Kidney (tissue), 14 donors: ENCODE results near the gene SSPN. TPM values are rescaled to one million over a fixed set of nuclear protein-coding genes. Genes with fewer than 3 reads are reported as not detected.

Experiments used
- DNase-seq, 5 donors: peaks; one replicate each; pipeline ENCODE4 v3.0.0-alpha.2; 2013 to 2020
- FAIRE-seq: peaks from 2 replicates; lab custom pipeline; 2012; peaks lifted over from hg19 to GRCh38; lab: Jason Lieb, UNC
- H3K27ac ChIP-seq, 2 donors: one replicate each; pipeline ENCODE4 v1.7.0; 2013; ENCODE audit warnings: low read depth in 2 of 2, low read length in 2 of 2, inconsistent platforms in 1 of 2
- H3K27me3 ChIP-seq: one replicate; pipeline ENCODE4 v1.7.1; 2013; ENCODE audit warnings: low read length, inconsistent platforms; ENCODE audit not compliant: control insufficient read depth, insufficient read depth
- H3K36me3 ChIP-seq, 3 donors: one replicate each; pipeline versions ENCODE4 v1.7.0 to v1.7.1; 2013; ENCODE audit warnings: low read length in 3 of 3, control low read depth in 1 of 3, inconsistent platforms in 1 of 3; ENCODE audit not compliant: insufficient read depth in 3 of 3, control insufficient read depth in 2 of 3
- H3K4me1 ChIP-seq, 3 donors: one replicate each; pipeline versions ENCODE4 v1.7.0 to v1.7.1; 2013; ENCODE audit warnings: low read length in 3 of 3, inconsistent platforms in 1 of 3, low read depth in 1 of 3; ENCODE audit not compliant: control insufficient read depth in 2 of 3, insufficient read depth in 2 of 3
- H3K4me3 ChIP-seq, 3 donors: one replicate each; pipeline versions ENCODE4 v1.7.0 to v1.8.1; 2013; ENCODE audit warnings: low read length in 3 of 3, control low read depth in 1 of 3, inconsistent platforms in 1 of 3
- H3K9ac ChIP-seq, 3 donors: one replicate each; pipeline versions ENCODE4 v1.7.0 to v1.7.1; 2013; ENCODE audit warnings: low read length in 3 of 3, control low read depth in 1 of 3, inconsistent platforms in 1 of 3
- H3K9me3 ChIP-seq, 3 donors: one replicate each; pipeline versions ENCODE4 v1.7.0 to v1.7.1; 2013; ENCODE audit warnings: low read length in 3 of 3, control low read depth in 1 of 3, inconsistent platforms in 1 of 3; ENCODE audit not compliant: control insufficient read depth in 2 of 3, insufficient read depth in 1 of 3
- CTCF ChIP-seq: IDR thresholded peaks from 3 replicates; pipeline ENCODE4 v1.5.1; 2012; ENCODE audit warnings: mild to moderate bottlenecking, moderate library complexity, borderline replicate concordance; ENCODE audit not compliant: insufficient read depth; ENCODE audit errors: extremely low read depth
- intact Hi-C: fragments of 100-400 bp; cut with DNase I; formaldehyde crosslinking; loops from one replicate; pipeline ENCODE4 v1.11.1; 2022
- polyA plus RNA-seq: library from polyadenylated mRNA; stranded (reverse); fragments of 350-450 nt; fragmentation: Illumina TruSeq; extraction: RNeasy Lipid Tissue Mini Kit (QIAGEN cat#74804); gene quantifications from one replicate; pipeline ENCODE4 v1.2.3, GENCODE V29; 2014; ENCODE audit warnings: low read depth, low replicate concordance; ENCODE audit not compliant: insufficient read depth
- total RNA-seq: library from RNA; stranded (reverse); fragmentation: NEBNext Ultra II Directional; extraction: Animal tissue kit (Norgen Biotek cat#: 25700); gene quantifications from one replicate; pipeline ENCODE4 v1.2.1, GENCODE V29; 2021
- donor health status: control.
- donor health status: control.
- donor health status: control.
- donor health status: control.
- donor health status: control.
- donor health status: DM: yes; HTN: yes; CAD: no.
- donor health status: Normal renal cell carcinoma (clear cell type).

SSPN gene
- total and polyA plus RNA-seq, 2 donors from 2014 or later = 3.2 to 17.8 TPM

- H3K36me3 ChIP-seq = no peaks in the 10 kb centered on the region
- H3K4me1 ChIP-seq = no peaks in the 10 kb centered on the region
- FAIRE-seq (no peak), DNase-seq (no peak)
- H3K27me3 ChIP-seq = no peaks in the 10 kb centered on the region
- intact Hi-C loops = no loop called here
- no peak for TF ChIP-seq CTCF
- no peak overlapping the region for H3K27ac ChIP-seq
- H3K9ac ChIP-seq = no peak overlapping the region
- H3K9me3 ChIP-seq = no peaks in the 10 kb centered on the region
- H3K4me3 ChIP-seq = no peak overlapping the region
These were observed 15.5 kb upstream of the SSPN start for GRCh38 chr12:26179826-26180225.

- Histone ChIP-seq H3K4me1 (no peaks in the 10 kb centered on the region), H3K27ac (no peak overlapping the region), H3K9ac (no peak overlapping the region), H3K36me3 (no peaks in the 10 kb centered on the region), H3K4me3 (no peak overlapping the region), H3K9me3 (no peaks in the 10 kb centered on the region), H3K27me3 (no peaks in the 10 kb centered on the region)
- intact Hi-C loops = no loop called here
- DNase-seq (no peak), FAIRE-seq (no peak)
- no peak for TF ChIP-seq CTCF
These were observed 13.0 kb upstream of the SSPN start for GRCh38 chr12:26182377-26182776.

GRCh38 chr12:26185532-26186320, 9.6 kb upstream of the SSPN start:
- H3K4me3 ChIP-seq = no peak overlapping the region
- no peak overlapping the region for H3K27ac ChIP-seq
- intact Hi-C loops = no loop called here
- no peaks in the 10 kb centered on the region for H3K9me3 ChIP-seq
- FAIRE-seq = no peak
- H3K27me3 ChIP-seq = no peaks in the 10 kb centered on the region
- no peak overlapping the region for H3K9ac ChIP-seq
- no peak for DNase-seq
- no peak for TF ChIP-seq CTCF
- no peaks in the 10 kb centered on the region for H3K36me3 ChIP-seq
- no peaks in the 10 kb centered on the region for H3K4me1 ChIP-seq
